GM12878 (cell line): ENCODE results near the gene NXPE4. TPM values are rescaled to one million over a fixed set of nuclear protein-coding genes. Genes with fewer than 3 reads are reported as not detected.

Experiments used
- ATAC-seq: fragments of 200-7000 bp; cut with Tn5 transposase; 3 replicates; pipeline ENCODE4 v1.9.1; 2020; ENCODE audit warnings: mild to moderate bottlenecking, moderate library complexity
- BruUV-seq: library from RNA; stranded (reverse); fragments of 400-500 nt; replicated peaks from 2 replicates; lab custom pipeline; 2021; lab: Mats Ljungman, UMichigan
- CTCF ChIA-PET: fragments of 300-600 bp; sonication (Branson Sonifier 250); formaldehyde crosslinking; extraction: SDS; loops from one replicate; lab custom pipeline; 2021; ENCODE audit warnings: inconsistent platforms; lab: Yijun Ruan, JAX
- POLR2A ChIA-PET: fragments of 350-600 bp; formaldehyde crosslinking; extraction: SDS; loops from one replicate; lab custom pipeline; 2021; ENCODE audit warnings: inconsistent platforms; lab: Charles Lee
- RAD21 ChIA-PET: fragments of 300-600 bp; sonication (Branson Sonifier 250); formaldehyde crosslinking; loops from one replicate; lab custom pipeline; 2023; ENCODE audit warnings: antibody characterized with exemption; ENCODE audit not compliant: unreplicated experiment; lab: Charles Lee
- SMC1A ChIA-PET: fragments of 300-600 bp; sonication (Branson Sonifier 250); formaldehyde crosslinking; loops from one replicate; lab custom pipeline; 2023; ENCODE audit not compliant: unreplicated experiment, uncharacterized antibody; lab: Charles Lee
- DNase-seq: peaks from one replicate; pipeline ENCODE4 v3.0.0-alpha.2; 2011; ENCODE audit warnings: low read depth, low spot score
- FAIRE-seq: peaks from 3 replicates; lab custom pipeline; 2011; peaks lifted over from hg19 to GRCh38; lab: Jason Lieb, UNC
- H2AFZ ChIP-seq: 2 replicates; pipeline ENCODE4 v1.6.0; 2011; ENCODE audit warnings: low read depth, low read length, control low read depth; ENCODE audit not compliant: control insufficient read depth
- H3K27ac ChIP-seq: 2 replicates; pipeline ENCODE4 v1.5.1; 2011; ENCODE audit warnings: control low read depth; ENCODE audit not compliant: control insufficient read depth, insufficient read depth
- H3K27me3 ChIP-seq, 2 experiments: replicated peaks in 1 of 2; 2 replicates each; pipeline versions ENCODE4 v1.6.0 to v1.6.1; 2011; ENCODE audit warnings: low read length in 1 of 2; ENCODE audit not compliant: control insufficient read depth in 2 of 2, insufficient read depth in 2 of 2
- H3K36me3 ChIP-seq, 2 experiments: 2 replicates each; pipeline ENCODE4 v1.5.1; 2011; ENCODE audit warnings: low read length in 1 of 2; ENCODE audit not compliant: control insufficient read depth in 2 of 2, insufficient read depth in 2 of 2
- H3K4me1 ChIP-seq: 2 replicates; pipeline ENCODE4 v1.6.1; 2011; ENCODE audit warnings: mild to moderate bottlenecking, low read length, moderate library complexity, mixed read lengths; ENCODE audit not compliant: control insufficient read depth, insufficient read depth
- H3K4me2 ChIP-seq: 2 replicates; pipeline ENCODE4 v1.6.0; 2011; ENCODE audit warnings: control low read depth; ENCODE audit not compliant: control insufficient read depth, insufficient read depth
- H3K4me3 ChIP-seq: fragments of 200-600 bp; sonication (generic); 2 replicates; pipeline ENCODE4 v1.5.1; 2016
- H3K79me2 ChIP-seq: 2 replicates; pipeline ENCODE4 v1.6.0; 2011; ENCODE audit warnings: low read length; ENCODE audit not compliant: control insufficient read depth, insufficient read depth
- H3K9ac ChIP-seq: 2 replicates; pipeline ENCODE4 v1.8.0; 2011; ENCODE audit warnings: low read length, control low read depth, mixed read lengths; ENCODE audit not compliant: control insufficient read depth, insufficient read depth
- H3K9me3 ChIP-seq: replicated peaks from 3 replicates; pipeline ENCODE4 v1.5.1; 2011; ENCODE audit warnings: mild to moderate bottlenecking, low read length; ENCODE audit not compliant: control insufficient read depth, insufficient read depth
- H4K20me1 ChIP-seq: 2 replicates; pipeline ENCODE4 v1.6.0; 2011; ENCODE audit not compliant: control insufficient read depth, insufficient read depth
- MEF2B ChIP-seq: fragments of 450-650 bp; IDR thresholded peaks from 2 replicates; pipeline ENCODE4 v1.6.1; 2018; ENCODE audit warnings: mild to moderate bottlenecking, moderate library complexity; ENCODE audit not compliant: partially characterized antibody, poor library complexity, severe bottlenecking
- POU2F2 ChIP-seq: IDR thresholded peaks from 3 replicates; pipeline ENCODE4 v1.6.1; 2011; ENCODE audit warnings: low read depth, mild to moderate bottlenecking, low read length, borderline replicate concordance
- PRDM15 ChIP-seq: fragments of 450-650 bp; formaldehyde crosslinking; IDR thresholded peaks from 2 replicates; pipeline ENCODE4 v1.4.0; 2020; ENCODE audit warnings: mild to moderate bottlenecking, moderate library complexity
- SREBF1 ChIP-seq: IDR thresholded peaks from 2 replicates; pipeline ENCODE4 v1.6.1; 2012; ENCODE audit warnings: mild to moderate bottlenecking, low read length
- TCF3 ChIP-seq: IDR thresholded peaks from 2 replicates; pipeline ENCODE4 v1.6.1; 2012; ENCODE audit warnings: low read depth, mild to moderate bottlenecking, low read length, borderline replicate concordance; ENCODE audit not compliant: insufficient read depth
- ZBED1 ChIP-seq: IDR thresholded peaks from 2 replicates; pipeline ENCODE4 v1.6.1; 2016; ENCODE audit warnings: borderline replicate concordance
- ZNF217 ChIP-seq: fragments of 450-650 bp; IDR thresholded peaks from 2 replicates; pipeline ENCODE4 v1.6.1; 2017; ENCODE audit warnings: antibody characterized with exemption, mild to moderate bottlenecking
- ZNF24 ChIP-seq: fragments of 450-650 bp; IDR thresholded peaks from 2 replicates; pipeline ENCODE4 v1.6.1; 2017; ENCODE audit warnings: antibody characterized with exemption, mild to moderate bottlenecking
- ZNF687 ChIP-seq: fragments of 450-650 bp; IDR thresholded peaks from 2 replicates; pipeline ENCODE4 v1.6.1; 2017; ENCODE audit warnings: mild to moderate bottlenecking, moderate library complexity
- WGBS: methylation state at CpG from one replicate; pipeline ENCODE4 v1.1.6; 2016; ENCODE audit warnings: low lambda C conversion rate; ENCODE audit not compliant: insufficient replicate concordance, insufficient coverage; ENCODE audit errors: missing lambda C conversion rate; 5-methylcytosine and 5-hydroxymethylcytosine counted together
- in situ Hi-C: fragments of 300-500 bp; cut with MboI; formaldehyde crosslinking; loops from 9 replicates; pipeline ENCODE4 v1.14.3; 2018; ENCODE audit warnings: mixed read lengths
- intact Hi-C: fragments of 100-400 bp; cut with micrococcal nuclease; formaldehyde crosslinking; loops from one replicate; pipeline ENCODE4 v1.14.2; 2022; ENCODE audit not compliant: unreplicated experiment
- polyA plus RNA-seq, 11 experiments: library from polyadenylated mRNA; depleted of rRNA in 4 of 11; unstranded in 6 of 11; stranded (reverse) in 5 of 11; fragments of >200 nt; fragmentation: Nextera tagmentation in 4 of 11; fragmentation: Illumina TruSeq in 1 of 11; extraction: Ambion mirVana in 4 of 11; extraction: Trizol in 1 of 11; gene quantifications; 1 replicate in 1 of 11; 2 replicates in 10 of 11; pipeline versions ENCODE4 v1.2.1 to v1.2.3, GENCODE V29; 2011 to 2016; ENCODE audit warnings: inconsistent platforms in 2 of 11, missing spikeins in 2 of 11, low read depth in 1 of 11
- total RNA-seq, 4 experiments: library from RNA; depleted of rRNA in 3 of 4; stranded (reverse); fragments of >200 nt in 3 of 4; fragmentation: Illumina TruSeq in 1 of 4; extraction: Trizol in 1 of 4; gene quantifications; 2 replicates each; pipeline versions ENCODE4 v1.2.1 to v1.2.3, GENCODE V29; 2013 to 2021
- TF ChIP-seq, protein P1 (sequence below): fragments of 450-650 bp; IDR thresholded peaks from 2 replicates; pipeline ENCODE4 v1.6.1; 2017; ENCODE audit warnings: mild to moderate bottlenecking, moderate library complexity

The NXPE4 gene
- total and polyA plus RNA-seq, 10 of the 15 experiments (the other 5 are each of a cell fraction or from before 2014, with no cell fraction given) = not detected

DNA sequence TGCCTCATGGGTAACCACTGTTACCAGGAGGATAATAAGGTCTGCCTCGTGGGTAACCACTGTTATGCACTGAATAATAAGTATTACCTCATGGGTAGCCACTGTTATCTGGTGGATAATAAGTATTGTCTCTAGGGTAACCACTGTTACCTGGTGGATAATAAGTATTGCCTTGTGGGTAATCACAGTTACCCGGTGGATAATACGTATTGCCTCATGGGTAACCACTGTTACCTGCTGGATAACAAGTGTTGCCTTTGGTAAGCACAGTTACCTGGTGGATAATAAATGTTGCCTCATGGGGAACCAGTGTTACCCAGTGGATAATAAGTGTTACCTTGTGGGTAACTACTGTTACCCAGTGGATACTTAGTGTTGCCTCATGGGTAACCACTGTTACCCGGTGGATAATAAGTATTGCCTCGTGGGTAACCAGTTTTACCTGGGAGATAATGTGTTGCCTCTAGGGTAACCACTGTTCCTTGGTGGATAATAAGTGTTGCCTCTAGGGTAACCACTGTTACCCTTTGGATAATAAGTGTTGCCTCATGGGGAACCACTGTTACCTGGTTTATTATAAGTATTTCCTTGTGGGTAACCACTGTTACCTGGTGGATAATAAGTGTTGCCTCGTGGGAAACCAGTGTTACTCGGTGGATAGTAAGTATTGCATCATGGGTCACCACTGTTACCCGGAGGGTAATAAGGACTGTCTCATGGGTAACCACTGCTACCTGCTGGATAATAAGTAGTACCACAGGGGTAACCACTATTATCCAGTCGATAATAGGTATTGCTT, 10.6 kb upstream of the NXPE4 start:
- FAIRE-seq = no peak
- Histone ChIP-seq H3K27ac (no peak overlapping the region), H3K27me3 (0 out of 4 replicates have a peak, but pooled peaks cover 0 to 4% of the 10 kb centered on the region in 2 experiments), H2AFZ (no peak overlapping the region), H3K4me2 (no peak overlapping the region), H3K79me2 (no peaks in the 10 kb centered on the region), H3K4me3 (no peak overlapping the region), H3K9ac (no peak overlapping the region), H3K36me3 (no peaks in the 10 kb centered on the region), H3K9me3 (peaks cover 5% of the 10 kb centered on the region; the same call in 1 of the 3 replicates), H4K20me1 (no peaks in the 10 kb centered on the region; the same call in 1 of the 2 replicates), H3K4me1 (no peaks in the 10 kb centered on the region)
- POLR2A ChIA-PET = no interaction called here
- ATAC-seq = peak; percentile 12; the same call in 1 of the 3 replicates
- RAD21 ChIA-PET = no interaction called here
- in situ Hi-C loops (no loop called here), intact Hi-C loops (loop anchor here (5.0 kb wide), 1 partner anchor 264 kb away; no protein-coding TSS in a partner anchor)
- WGBS = 2% methylated on average over 9 of the region's 9 CpGs
- DNase-seq = no peak
- no TSS peak for BruUV-seq
- CTCF ChIA-PET = no interaction called here
- SMC1A ChIA-PET = no interaction called here
- TF ChIP-seq SREBF1 = peak; percentile 68
- TF ChIP-seq, protein P1, sequence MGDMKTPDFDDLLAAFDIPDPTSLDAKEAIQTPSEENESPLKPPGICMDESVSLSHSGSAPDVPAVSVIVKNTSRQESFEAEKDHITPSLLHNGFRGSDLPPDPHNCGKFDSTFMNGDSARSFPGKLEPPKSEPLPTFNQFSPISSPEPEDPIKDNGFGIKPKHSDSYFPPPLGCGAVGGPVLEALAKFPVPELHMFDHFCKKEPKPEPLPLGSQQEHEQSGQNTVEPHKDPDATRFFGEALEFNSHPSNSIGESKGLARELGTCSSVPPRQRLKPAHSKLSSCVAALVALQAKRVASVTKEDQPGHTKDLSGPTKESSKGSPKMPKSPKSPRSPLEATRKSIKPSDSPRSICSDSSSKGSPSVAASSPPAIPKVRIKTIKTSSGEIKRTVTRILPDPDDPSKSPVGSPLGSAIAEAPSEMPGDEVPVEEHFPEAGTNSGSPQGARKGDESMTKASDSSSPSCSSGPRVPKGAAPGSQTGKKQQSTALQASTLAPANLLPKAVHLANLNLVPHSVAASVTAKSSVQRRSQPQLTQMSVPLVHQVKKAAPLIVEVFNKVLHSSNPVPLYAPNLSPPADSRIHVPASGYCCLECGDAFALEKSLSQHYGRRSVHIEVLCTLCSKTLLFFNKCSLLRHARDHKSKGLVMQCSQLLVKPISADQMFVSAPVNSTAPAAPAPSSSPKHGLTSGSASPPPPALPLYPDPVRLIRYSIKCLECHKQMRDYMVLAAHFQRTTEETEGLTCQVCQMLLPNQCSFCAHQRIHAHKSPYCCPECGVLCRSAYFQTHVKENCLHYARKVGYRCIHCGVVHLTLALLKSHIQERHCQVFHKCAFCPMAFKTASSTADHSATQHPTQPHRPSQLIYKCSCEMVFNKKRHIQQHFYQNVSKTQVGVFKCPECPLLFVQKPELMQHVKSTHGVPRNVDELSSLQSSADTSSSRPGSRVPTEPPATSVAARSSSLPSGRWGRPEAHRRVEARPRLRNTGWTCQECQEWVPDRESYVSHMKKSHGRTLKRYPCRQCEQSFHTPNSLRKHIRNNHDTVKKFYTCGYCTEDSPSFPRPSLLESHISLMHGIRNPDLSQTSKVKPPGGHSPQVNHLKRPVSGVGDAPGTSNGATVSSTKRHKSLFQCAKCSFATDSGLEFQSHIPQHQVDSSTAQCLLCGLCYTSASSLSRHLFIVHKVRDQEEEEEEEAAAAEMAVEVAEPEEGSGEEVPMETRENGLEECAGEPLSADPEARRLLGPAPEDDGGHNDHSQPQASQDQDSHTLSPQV = no peak
- peak; percentile 22; the same call in 1 of the 3 replicates for TF ChIP-seq POU2F2
- peak; percentile 33; the same call in 1 of the 2 replicates for TF ChIP-seq ZNF217
- TF ChIP-seq ZNF24 = peak; percentile 98
- no peak for TF ChIP-seq MEF2B
- TF ChIP-seq ZNF687 = peak; percentile 64; the same call in 1 of the 2 replicates
- 0 out of 2 replicates have a peak, but pooled peaks have one; percentile 34 for TF ChIP-seq TCF3
- peak; percentile 71; the same call in 1 of the 2 replicates for TF ChIP-seq PRDM15
- peak; percentile 24; the same call in 1 of the 2 replicates for TF ChIP-seq ZBED1
